Activated T-cell treated with anti-CD3 and anti-CD28 coated beads for 4 hours (primary cell): ENCODE measurements around the gene AKAP6.

Experiments used
- DNase-seq: peaks from one replicate; pipeline ENCODE4 v3.0.0-alpha.2; 2020

Gene AKAP6

GRCh38 chr14:32633930-32634329 lies 304.8 kb downstream of the AKAP6 start:
- DNase-seq: no peak

- no peak for DNase-seq
Measured at GRCh38 chr14:32635061-32635719, 306.1 kb downstream of the AKAP6 start.

DNA sequence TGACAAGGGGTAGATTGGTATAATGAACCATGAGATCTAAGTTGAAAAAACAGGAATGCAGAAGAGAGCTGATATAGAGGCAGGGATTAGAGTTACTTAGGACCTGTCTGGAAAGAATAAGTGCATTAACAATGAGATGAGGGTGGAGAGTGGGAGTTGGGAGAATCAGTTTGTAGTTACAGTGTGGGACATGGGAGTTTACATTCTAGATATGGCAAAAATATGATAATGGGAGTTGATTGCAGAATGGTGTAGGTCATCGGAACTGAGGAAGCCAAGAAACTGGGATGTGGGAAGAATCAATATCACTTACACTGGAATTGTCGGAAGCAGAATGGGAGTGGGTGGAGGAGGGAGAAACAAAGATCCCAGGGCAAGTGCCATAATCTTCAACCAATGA lies 308.5 kb downstream of the AKAP6 start:
- DNase-seq: no peak

- no peak for DNase-seq
Measured at GRCh38 chr14:32639208-32639607, 310.1 kb downstream of the AKAP6 start.

DNA sequence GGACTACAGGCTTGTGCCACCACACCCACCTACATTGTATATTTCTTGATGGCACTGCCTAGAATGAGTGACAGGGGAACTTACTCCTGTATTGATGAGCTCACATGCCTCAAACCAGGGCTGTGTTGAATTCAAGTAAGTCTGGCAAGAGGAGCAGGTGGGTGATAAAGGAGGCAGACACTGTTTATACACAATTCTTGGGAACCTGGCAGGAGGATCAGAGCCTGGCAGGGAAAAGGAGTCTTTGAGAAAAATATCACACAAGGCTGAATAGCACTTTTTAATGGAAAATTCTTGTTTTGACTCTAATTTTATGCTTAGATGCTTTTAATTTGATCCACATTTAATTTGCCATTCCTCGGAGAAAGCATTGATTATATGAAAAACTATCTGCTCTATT lies 316.5 kb downstream of the AKAP6 start:
- no peak for DNase-seq

GRCh38 chr14:32648434-32648833 lies 319.3 kb downstream of the AKAP6 start:
- DNase-seq: no peak

GRCh38 chr14:32650030-32650429 lies 320.9 kb downstream of the AKAP6 start:
- DNase-seq: no peak

DNA sequence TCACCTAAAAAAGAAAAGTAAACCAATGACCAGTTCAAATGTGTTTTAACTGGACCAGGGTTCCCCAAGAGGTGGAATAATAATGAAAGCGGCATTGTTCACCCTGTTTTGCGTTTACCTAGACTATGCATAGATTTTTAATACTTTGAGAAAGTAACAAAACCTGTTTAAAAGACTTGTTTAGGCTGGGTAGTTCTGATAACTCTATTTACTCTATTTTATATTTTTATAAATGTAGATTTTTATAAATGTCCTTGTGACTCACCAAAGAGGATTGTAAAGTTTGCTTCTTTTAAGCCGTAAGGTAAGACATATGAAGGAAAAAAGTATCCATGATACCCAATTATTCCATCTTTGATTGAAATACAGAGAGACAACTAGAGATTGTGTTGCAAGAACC lies 321.6 kb downstream of the AKAP6 start:
- no peak for DNase-seq

- no peak for DNase-seq
Measured at GRCh38 chr14:32654106-32654505, 325.0 kb downstream of the AKAP6 start.

DNA sequence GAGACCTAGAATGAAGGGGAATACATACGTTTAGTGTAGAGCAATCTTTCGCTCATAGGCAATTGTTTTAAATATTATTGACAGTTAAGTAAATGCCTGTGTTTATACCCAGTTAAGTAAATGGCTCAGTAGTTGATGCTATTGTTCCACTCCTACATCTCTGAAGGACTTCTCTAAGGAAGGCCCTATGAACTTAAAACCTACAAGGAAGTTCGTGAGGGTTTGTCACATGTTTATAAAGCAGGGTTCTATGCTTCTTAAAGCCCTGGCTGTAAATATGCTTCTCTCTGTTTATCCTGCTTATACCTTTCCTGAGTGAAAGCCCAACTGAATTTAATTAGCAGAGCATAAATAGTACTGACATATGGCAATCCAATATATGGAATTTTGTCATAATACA lies 327.5 kb downstream of the AKAP6 start:
- DNase-seq: no peak

DNA sequence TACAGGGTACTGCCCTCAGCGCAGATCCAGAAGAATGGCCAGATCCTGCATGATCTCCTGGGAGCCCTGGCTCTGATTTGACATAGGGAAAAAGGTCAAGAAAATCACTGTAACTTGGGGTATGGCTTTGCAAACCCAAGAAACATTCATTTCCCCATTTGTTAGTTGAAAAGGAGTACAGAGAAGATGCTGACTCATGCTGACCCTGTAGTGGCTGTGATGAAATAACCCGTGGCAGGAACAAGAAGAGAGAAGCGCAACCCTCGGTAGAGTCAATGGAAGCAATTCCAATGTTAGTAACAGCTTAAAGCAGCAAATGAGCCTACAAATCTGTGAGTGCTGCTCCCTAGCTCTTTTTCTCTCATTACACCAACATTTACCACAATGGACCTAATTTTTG lies 328.0 kb downstream of the AKAP6 start:
- DNase-seq: no peak

DNA sequence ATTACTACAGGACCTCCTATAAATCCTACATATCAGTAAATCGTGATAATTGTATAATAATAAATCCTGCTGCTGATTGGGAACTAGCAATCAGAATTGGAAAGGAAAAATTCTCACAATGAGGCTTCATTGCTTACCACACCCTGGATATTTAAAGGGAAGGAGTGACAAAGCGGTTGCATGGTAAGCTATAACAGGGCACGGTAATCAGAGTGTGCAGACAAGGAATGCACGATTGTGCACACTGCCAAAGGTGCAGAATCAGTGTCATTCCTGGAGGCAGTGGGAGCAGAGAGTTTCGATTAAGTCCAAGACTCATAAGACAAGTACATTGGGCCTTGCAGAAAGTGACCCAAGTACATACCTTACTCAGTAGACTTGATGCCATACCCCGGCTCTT lies 332.1 kb downstream of the AKAP6 start:
- no peak for DNase-seq

DNA sequence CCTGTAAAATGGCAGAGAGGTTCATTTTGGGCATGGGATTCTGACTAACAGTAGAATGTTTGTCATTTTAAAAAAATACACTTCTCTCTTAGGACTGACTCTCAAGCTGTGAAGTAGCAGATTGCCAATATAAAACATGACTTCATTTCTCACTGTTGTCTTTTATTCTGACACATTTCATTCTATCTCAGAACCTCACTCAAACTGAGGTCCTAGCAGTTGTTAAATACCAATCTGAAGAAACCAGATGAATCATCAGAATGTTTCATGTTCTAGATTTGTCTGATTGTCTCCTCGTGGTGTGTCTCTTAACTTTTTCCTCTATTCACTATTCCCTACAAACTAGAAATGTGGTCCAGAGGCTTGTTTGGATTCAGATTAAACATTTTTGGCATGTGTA lies 333.1 kb downstream of the AKAP6 start:
- no peak for DNase-seq

DNA sequence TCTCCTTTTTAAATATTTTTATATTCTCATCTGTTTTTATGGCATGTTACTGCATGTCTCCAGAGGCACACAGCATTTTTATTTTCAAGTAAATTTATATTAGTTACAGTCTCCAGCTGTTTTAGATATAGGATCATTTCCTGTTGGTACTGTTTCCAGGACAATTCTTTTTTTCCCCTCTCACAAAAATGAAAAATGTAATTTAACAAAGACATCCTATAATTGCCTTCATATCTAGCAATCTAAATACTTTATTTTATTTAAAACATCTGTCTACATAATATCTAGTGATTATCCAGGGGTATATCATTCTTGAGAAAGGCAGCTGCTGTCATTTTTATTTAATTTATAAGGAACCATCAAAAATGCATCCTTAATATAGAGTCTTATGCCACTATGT lies 337.2 kb downstream of the AKAP6 start:
- DNase-seq: no peak

DNA sequence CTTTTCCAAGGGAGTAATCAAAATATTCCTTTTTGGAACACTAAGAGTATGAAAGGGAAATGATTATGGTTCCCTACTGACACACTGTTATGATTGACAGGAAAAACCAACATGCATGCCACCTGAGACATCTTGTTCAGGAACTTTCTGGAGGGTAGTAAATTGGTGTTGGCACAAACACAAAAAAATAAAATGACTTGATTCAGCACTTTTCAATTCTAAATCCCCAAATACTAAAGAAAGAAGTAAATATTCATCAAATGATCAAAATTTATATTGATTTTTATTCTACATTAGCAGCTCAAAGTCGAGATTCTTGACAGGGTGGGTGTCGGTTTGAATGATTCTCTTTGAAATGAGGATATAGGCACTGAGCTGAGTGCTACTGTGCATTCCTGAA lies 338.2 kb downstream of the AKAP6 start:
- no peak for DNase-seq

DNA sequence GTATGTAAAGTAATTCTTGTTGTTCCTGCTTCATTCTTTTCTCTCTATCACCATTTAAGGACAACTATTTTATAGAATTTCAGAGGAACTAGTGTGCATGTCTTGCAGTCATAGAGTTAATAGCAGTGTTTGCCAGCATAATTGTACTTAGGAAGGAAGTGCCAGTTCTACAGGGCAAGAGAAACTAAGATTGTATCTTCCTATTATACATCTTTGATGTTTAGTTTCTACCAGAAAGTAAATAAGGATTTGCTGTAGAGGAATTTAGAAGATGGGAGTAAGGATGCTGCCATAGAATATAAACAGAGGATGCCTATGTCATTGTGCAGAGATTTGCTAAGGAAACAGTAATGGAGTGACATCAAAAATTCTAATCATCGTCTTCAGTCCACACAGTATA lies 338.7 kb downstream of the AKAP6 start:
- DNase-seq: no peak

DNA sequence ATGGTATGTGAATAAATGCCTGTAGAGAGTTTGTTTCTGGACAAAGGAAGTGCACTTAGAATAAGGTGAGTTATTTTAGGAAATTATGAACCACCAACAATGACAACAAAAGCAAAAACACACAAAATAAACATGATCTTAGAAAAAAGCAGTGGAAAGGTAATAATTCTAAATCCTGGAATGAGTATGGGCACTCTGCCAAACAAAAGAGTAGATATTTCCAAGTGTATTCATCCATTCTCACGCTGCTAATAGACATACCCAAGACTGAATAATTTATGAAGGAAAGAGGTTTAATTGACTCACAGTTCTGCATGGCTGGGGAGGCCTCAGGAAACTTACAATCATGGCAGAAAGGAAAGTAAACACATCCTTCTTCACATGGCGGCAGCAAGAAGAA lies 340.3 kb downstream of the AKAP6 start:
- DNase-seq: no peak

DNA sequence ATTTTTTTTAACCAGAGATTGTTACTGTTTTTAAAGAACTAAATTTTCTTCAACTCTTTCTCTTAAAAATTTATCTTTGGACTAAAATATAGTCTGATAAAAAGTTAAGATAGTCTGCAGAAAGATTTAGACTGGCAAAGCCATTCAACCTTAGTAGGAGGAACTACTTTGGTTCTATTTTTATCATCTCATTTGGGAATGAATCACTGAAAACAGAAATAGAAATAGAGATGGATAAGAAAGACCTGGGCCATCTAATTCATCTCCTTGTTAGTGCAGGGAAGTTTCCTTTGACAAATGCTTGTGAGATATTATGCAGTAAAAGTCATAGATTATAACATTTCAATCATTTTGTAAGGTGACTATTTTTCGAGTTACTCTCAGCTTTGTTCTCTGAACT lies 346.3 kb downstream of the AKAP6 start:
- no peak for DNase-seq

DNA sequence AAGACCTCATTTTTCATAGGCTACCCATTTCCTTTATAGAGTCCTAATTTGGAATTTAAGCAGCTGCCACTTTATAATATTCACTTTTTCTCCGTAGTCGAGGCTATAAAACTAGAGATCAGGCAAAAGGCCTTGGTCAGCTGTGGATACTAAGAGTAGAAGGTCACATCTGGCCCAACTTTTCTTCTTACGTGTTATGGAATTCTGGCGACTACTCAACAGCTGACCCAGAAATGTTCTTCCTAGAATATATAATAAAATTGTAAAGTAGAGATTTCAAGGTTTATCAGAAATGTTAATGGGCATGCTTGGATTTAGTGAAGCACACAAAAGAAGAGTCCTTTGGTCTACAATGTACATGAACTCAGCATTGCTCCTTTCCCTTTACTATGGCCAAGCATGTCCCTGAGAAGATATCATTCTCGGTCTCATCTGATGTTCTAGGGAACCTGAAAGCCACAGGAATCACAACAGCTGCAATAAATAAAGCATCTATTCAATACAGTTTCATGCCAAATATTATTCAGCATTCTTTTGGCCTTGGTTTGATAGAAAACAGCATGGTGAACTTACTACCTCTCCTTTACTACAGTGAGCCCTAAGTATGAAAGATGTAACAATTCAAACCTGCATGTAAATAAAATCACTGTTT lies 348.2 kb downstream of the AKAP6 start:
- DNase-seq: no peak

DNA sequence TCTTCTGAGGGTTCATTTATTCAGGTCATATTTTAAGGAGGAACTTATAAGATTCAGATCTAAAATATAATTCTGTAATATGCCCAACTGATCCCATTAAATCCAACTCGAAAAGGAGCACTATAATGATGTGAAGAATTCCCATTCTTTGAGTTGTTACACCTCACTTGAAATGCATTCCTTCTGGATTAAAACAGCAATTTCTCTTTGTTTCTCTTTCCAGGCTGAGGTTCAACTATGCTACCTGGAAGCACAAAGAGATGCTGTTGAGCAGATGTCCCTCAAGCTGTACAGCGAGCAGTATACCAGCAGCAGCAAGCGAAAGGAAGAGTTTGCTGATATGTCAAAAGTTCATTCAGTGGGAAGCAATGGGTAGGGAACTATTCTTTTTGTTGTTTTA lies 349.0 kb downstream of the AKAP6 start:
- DNase-seq: no peak

DNA sequence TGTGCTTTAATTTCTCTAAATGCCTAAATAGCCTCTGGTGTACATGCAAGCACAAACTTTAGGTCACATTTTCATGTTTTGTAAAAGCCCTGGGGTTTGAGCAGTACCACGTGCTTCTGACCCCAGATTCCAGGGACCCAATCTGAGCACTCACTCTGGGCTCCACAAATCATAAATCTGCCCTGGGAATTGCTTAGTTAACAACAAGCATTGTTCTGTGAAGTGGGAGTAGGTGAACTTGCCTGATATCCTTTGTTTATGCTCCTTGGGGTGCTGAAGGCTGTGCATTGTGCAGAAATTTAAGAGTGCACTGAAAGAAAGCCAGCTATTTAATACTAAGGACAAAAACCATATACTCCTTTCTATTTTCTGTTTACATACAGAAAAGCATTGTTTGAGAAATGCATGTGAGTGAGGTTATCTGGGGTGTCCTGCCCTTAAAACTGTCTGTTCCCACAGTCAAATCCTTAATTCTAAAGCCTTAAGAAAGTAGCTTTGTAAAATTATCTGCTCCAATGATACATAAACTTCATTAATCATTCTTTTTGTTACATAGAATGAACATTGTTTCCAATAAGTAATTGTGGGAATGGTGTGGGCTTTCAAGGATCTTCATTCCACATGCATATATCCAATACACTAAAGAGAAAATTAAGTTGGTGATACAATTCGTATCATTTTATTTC lies 351.0 kb downstream of the AKAP6 start:
- DNase-seq: no peak

GRCh38 chr14:32681598-32681997 lies 352.5 kb downstream of the AKAP6 start:
- no peak for DNase-seq

DNA sequence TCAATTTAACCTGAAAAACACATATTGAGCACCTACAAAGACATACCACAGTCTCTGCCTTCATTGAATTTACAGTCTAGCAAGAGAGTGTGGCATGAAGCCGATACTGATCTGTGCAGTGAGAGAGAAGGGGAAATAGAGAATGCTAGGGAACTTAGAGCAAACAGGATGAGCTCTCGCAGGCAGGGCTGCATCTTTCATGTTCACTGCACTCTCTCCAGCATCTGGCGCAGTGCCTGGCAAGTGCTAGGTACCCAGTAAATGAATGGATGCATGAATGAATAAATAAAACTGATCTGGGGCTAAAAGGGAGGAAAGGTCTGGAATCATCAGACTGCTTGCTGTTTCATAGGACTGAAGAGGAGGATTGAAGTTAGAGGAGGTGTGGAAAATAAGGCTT lies 353.1 kb downstream of the AKAP6 start:
- DNase-seq: no peak

GRCh38 chr14:32683679-32684078 lies 354.6 kb downstream of the AKAP6 start:
- no peak for DNase-seq

DNA sequence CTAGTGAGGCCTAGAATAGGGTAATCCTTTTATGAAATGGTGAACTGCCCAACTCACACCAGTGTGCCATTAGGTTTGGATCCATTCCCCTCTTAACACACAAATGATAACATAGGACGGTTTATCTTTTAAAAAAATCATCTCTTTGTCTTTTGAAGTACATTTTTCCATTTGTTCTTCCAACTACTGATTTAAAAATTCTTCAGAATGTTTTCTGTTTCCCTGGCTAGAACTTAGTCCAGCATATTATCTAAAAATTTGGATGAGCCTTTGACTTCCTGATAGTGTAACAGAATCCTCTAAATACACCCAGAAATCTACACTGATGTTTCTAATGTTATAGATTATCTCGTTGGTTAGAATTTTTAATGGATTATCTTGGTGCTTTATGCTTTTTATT lies 359.8 kb downstream of the AKAP6 start:
- no peak for DNase-seq
